GM12872 (cell line): Measurements from ENCODE around the gene SOX18.

Experiments used
- TF ChIP-seq, protein P1 (sequence below): IDR thresholded peaks from 3 replicates; pipeline ENCODE4 v1.5.1; 2011; ENCODE audit warnings: low read depth, mild to moderate bottlenecking, low read length, moderate library complexity; ENCODE audit not compliant: insufficient read depth

Gene SOX18

DNA sequence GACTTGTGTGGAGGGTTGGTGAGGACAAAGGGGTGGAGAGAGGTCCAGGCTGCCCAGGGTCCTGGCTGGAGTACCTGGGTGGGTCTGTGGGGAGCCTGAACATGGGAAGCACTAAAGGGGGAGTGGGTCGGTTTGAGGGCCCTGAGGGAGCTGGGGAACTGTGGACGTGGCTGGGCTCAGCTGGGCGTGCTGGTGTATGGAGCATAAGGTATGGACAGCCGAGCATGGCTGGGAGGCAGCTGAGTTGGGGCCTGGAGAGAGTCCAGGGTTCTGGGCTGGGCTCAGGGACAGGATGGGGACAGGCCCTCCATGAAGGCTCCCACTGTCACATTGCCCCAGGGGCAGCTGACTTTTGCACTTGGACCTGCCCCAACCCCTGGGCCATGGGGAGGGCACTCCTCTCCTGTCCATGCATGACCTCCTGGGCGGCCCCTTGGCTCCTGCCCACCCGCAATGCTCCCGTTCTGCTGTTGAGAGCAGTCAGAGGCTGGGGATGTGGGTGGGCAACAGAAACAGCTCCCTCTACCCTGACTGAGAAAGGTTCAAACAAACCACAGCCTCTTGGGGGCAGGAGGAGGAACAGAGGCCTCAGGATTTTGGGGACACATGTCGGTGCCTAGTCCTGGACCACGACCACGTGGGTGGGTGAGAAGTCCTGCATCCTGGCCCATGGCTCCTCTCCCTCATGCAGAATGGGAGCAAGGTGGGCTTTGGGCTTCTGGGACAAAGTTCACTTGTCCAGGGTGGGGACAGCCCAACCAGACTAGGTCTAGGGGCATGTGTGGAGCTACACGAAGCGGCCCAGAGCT, 9.0 kb downstream of the SOX18 start:
- TF ChIP-seq, protein P1, sequence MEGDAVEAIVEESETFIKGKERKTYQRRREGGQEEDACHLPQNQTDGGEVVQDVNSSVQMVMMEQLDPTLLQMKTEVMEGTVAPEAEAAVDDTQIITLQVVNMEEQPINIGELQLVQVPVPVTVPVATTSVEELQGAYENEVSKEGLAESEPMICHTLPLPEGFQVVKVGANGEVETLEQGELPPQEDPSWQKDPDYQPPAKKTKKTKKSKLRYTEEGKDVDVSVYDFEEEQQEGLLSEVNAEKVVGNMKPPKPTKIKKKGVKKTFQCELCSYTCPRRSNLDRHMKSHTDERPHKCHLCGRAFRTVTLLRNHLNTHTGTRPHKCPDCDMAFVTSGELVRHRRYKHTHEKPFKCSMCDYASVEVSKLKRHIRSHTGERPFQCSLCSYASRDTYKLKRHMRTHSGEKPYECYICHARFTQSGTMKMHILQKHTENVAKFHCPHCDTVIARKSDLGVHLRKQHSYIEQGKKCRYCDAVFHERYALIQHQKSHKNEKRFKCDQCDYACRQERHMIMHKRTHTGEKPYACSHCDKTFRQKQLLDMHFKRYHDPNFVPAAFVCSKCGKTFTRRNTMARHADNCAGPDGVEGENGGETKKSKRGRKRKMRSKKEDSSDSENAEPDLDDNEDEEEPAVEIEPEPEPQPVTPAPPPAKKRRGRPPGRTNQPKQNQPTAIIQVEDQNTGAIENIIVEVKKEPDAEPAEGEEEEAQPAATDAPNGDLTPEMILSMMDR: no peak

DNA sequence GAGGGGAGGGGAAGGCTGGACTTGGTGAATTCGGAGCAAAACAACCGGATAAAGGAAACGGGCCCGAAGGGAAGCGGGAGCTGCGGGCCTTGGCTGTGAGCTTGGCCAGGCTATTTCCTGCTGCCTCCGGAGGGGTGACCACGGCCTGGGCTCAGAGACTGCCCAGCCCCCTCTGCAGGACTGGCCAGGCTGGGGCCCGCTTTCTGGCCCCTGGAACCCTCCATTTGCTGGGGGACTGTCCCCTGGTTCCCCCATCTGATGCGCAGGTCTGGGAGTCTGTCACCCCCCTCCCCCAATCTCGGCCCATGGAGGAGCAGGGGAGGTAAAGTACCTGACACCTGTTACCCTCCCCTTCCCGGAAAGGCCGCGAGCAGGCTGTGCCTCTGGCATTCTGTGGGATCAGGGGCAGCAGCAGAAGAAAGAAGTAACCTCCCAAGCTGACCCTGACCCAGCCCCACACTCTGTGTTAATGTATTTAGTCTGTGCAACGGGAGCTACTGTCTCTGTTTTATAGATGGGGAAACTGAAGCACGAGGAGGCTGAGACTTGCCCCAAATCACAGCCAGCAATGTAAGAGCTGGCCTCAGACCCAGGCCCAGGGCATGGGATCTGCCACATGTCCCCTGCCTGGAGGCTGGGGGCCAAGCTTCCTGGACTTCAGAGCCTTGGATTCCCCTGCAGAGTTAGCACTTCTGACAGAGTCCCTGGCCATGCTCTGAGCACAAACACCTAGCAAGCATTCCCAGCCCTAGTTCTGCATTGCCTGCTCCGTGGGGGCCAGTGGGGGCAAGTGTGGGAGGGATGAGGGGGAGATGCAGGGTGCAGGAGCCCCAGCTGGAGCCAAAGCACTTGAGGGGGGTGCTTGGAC, 9.9 kb downstream of the SOX18 start:
- TF ChIP-seq, protein P1: no peak

DNA sequence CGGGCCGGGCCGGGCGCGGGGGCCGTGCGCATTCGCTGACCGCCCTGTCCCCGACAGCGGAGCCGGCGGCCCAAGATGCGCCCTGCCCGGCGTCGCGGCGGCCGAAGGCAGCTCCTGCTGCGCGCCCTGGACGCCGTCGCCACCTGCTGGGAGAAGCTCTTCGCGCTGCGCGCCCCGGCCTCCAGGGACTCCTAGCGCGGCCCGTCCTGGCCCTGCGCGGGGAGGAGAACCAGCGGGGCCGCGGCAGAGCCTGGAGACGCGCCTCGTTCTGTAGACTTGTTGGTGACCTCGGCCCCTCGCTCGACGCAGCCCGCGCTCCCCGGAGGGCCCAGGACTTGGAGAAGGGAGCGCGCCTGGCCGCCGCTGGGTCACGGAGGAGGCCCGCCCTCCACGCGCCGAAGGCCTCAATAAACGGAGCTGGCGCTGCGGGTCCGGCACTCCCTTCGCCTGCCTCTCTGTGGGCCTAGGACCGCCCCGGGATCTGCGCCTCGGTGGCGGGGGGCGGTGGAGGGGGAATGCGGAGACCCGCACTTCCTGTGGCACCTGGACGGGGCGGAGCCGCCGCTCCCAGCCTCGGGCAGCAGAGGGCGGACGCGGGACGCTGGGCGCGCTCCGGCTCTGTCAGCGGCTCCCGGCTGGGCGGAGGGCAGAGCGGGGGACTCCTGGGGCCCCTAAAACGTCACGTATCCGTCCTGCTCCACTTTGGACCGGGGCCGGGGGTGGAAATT, 10.7 kb downstream of the SOX18 start:
- TF ChIP-seq, protein P1: peak; percentile 68

DNA sequence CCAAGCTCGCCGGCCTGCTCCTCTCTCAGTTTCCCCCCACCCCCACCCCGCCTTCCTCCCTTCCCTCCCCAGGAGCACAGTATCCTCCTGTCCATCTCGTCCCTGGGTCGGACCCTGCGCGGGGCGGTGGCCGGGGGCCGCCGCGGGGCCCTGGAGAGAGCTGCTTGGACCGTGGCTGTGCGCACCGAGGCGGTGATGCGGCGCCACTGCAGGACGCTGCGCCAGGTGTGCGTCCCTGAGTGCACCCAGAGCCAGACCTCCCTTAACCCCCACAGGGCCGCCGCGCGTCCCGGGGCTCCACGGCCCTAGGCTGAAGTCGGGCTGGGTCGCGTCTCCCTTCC, 11.2 kb downstream of the SOX18 start:
- TF ChIP-seq, protein P1: no peak

DNA sequence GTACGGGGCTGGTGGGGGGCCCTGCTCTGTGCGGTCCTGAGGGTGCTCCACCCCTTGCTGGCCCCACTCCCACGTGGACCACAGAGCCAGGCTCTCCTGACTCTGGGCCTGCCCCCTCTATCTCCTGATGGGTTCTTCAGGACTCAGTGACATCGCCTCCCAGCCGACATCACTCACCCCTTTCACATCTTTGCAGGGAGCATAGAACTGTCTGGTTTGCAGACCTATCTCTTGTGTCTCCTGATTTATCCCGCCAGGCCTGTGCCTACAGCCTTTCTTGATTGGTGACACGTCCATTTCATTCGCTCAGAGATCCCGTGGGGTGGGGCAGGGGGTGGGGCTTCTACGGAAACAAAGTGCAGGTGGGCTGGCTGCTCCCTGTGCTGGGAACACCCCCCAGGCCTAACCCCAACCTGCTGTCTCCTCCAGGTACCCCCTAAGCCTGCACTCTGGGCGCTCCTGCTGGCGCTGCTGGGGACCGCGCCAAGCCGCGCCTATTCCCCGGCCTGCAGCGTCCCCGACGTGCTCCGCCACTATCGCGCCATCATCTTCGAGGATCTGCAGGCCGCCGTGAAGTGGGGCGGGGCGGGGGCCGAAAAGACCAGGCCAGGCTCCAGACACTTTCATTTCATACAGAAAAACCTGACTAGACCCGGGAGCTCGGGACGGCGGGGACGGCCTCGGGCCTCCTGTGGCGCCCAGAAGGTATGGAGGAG, 11.8 kb downstream of the SOX18 start:
- TF ChIP-seq, protein P1: no peak

DNA sequence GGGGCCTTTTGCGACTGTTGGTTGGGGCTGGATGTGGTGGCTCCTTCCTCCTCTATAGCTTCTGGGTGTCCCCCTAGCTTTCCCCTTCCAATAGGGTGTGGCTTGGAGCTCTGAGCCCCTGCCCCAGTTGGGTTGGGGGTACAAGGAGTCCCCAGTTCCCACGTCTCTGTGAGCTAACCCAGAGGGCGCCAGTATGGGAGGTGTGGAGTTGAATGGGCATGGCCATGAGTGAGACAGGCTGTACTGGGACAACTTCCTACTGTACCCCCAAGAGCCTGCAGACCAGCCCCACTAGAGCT, 12.3 kb downstream of the SOX18 start:
- TF ChIP-seq, protein P1: no peak
